ENCODE measurements around the gene MEGF8. TPM values are rescaled to one million over a fixed set of nuclear protein-coding genes. Genes with fewer than 3 reads are reported as not detected.

MEGF8 gene
- total and polyA plus RNA-seq, 7 donors, result 3.3 to 21.1 (median 8.1) TPM

DNA sequence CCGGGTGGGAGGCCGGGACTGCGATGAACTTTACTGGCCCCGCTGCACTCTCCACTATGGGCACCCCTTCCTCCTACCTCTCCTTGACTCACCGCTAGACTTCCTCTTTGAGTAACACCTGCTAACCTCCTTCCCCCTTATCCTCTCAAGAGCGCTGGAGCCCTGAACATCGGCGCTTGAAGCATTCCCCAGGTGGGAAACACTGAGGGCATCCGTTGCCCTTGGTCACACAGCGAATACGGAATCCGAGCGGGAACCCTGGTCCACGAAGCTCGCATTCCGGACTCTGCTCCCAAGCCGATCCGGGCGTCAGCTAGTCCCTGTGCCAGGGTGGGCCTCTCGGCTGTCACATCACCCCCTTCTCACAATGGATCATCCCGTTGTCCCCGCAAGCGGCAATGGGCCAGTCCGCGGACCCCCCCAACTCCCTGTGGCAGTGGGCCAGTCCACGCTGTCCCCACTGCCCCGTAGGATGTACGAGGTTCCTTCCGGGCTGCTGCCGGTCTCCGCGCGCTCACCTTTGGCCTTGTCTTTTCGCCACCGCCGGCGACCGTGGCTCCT lies 97.5 kb downstream of the MEGF8 start:
- peak; percentile 27 to 47 (median 30) for ATAC-seq
- peaks cover 6% of the 10 kb centered on the region for H3K4me1 ChIP-seq
- 2 to 4% (median 4%) methylated on average over 33 to 38 of the region's 38 CpGs for whole genome bisulfite sequencing, 3 donors
- H3K27me3 ChIP-seq (ENCODE audit: insufficient read depth in 3 of 3, low read length in 2 of 3), result peaks cover 0 to 44% (median 8%) of the 10 kb centered on the region in 3 donors
- peak overlapping the region; percentile 61 for H3K4me3 ChIP-seq
- peak overlapping the region; percentile 46 for H3K27ac ChIP-seq
- intact Hi-C loops (cut with DNase I), result no loop called here
- TF ChIP-seq CTCF (IDR thresholded peaks at IDR 0.05), result no peak
- peak in 1 of 2 donors; percentile 70 for DNase-seq
- H3K36me3 ChIP-seq (ENCODE audit: insufficient read depth in 1 of 2, low read depth in 1 of 2), result no peaks in the 10 kb centered on the region
- H3K9me3 ChIP-seq, result no peaks in the 10 kb centered on the region

- TF ChIP-seq CTCF (IDR thresholded peaks at IDR 0.05), result no peak
- Histone ChIP-seq H3K27me3 (ENCODE audit: insufficient read depth in 3 of 3, low read length in 2 of 3) (peaks cover 0 to 44% (median 8%) of the 10 kb centered on the region in 3 donors), H3K9me3 (no peaks in the 10 kb centered on the region), H3K36me3 (ENCODE audit: insufficient read depth in 1 of 2, low read depth in 1 of 2) (no peaks in the 10 kb centered on the region), H3K4me3 (peak overlapping the region; percentile 61), H3K4me1 (peaks cover 6% of the 10 kb centered on the region), H3K27ac (peak overlapping the region; percentile 46)
- peak; percentile 85 to 93 (median 91) for ATAC-seq
- peak; percentile 84 to 86 for DNase-seq
- intact Hi-C loops (cut with DNase I), result no loop called here
- 3 to 6% (median 4%) methylated on average over 63 to 65 of the region's 65 CpGs for WGBS, 3 donors
These were observed 98.3 kb downstream of the MEGF8 start for GRCh38 chr19:42423462-42424344.

GRCh38 chr19:42424345-42424707 lies 98.9 kb downstream of the MEGF8 start:
- Histone ChIP-seq H3K4me1 (peaks cover 6% of the 10 kb centered on the region), H3K27me3 (ENCODE audit: insufficient read depth in 3 of 3, low read length in 2 of 3) (peaks cover 0 to 44% (median 8%) of the 10 kb centered on the region in 3 donors), H3K9me3 (no peaks in the 10 kb centered on the region), H3K36me3 (ENCODE audit: insufficient read depth in 1 of 2, low read depth in 1 of 2) (no peaks in the 10 kb centered on the region), H3K4me3 (peak overlapping the region; percentile 61), H3K27ac (no peak overlapping the region)
- 68 to 88% (median 75%) methylated on average over 12 to 15 of the region's 15 CpGs for WGBS, 3 donors
- intact Hi-C loops (cut with DNase I), result no loop called here
- no peak for DNase-seq
- ATAC-seq, result no peak
- no peak for TF ChIP-seq CTCF (IDR thresholded peaks at IDR 0.05)

DNA sequence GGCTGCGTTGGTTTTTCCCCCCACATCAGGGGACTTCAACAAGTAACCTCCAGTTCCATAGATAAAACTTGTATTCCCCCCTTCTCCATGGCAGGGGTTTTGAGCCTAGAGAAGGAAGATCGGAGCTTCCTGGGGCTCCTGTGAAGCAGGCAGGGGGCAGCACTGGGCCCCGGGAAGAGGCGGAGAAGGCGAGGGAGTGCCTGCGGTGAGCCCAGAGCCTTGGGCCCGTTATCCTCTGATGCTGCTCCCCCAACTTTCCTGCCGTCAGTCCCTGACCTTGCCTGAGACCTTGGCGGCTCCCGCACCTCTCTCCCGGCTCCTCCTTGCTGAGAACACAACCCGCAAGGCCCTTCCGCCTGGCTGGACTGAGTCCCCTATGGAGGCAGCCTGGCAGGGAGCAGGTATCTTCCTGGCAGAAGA lies 99.3 kb downstream of the MEGF8 start:
- Histone ChIP-seq H3K9me3 (no peaks in the 10 kb centered on the region), H3K27me3 (ENCODE audit: insufficient read depth in 3 of 3, low read length in 2 of 3) (peaks cover 0 to 44% (median 8%) of the 10 kb centered on the region in 3 donors), H3K27ac (no peak overlapping the region), H3K4me1 (peaks cover 6% of the 10 kb centered on the region), H3K4me3 (no peak overlapping the region), H3K36me3 (ENCODE audit: insufficient read depth in 1 of 2, low read depth in 1 of 2) (no peaks in the 10 kb centered on the region)
- intact Hi-C loops (cut with DNase I), result no loop called here
- TF ChIP-seq CTCF (IDR thresholded peaks at IDR 0.05), result no peak
- DNase-seq (no peak), ATAC-seq (no peak)
- 62 to 73% (median 69%) methylated on average over 12 to 13 of the region's 13 CpGs for WGBS, 3 donors

Measured in psoas muscle (tissue), 8 donors.